GM19238 (cell line): ENCODE data around the gene ANKRD26.

Experiments used
- DNase-seq: peaks from one replicate; pipeline ENCODE4 v3.0.0; 2011; ENCODE audit warnings: low spot score; ENCODE audit not compliant: insufficient read length

The ANKRD26 gene

GRCh38 chr10:27020243-27020642 lies 80.1 kb downstream of the ANKRD26 start:
- DNase-seq = no peak

GRCh38 chr10:27019827-27020226 lies 80.5 kb downstream of the ANKRD26 start:
- DNase-seq = no peak

DNA sequence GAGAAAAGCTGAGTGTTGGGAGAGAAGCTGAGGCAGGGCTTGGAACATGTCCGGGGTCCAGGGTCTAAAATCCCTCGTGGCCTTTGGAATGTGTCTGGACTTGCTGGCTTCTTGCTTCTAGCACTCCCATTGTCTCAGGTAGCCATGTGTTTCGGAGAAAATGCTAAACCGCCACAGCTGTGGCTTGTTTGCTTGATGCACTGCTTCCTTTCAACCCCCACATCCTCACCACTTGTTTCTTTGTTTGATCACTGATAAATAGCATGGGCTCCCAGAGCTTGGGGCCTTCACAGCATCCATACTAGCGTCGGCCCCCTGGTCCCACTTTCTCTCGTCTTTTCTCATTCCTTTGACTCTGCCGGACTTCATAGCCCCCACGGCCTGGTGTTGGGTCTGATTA lies 102.7 kb downstream of the ANKRD26 start:
- no peak for DNase-seq

DNA sequence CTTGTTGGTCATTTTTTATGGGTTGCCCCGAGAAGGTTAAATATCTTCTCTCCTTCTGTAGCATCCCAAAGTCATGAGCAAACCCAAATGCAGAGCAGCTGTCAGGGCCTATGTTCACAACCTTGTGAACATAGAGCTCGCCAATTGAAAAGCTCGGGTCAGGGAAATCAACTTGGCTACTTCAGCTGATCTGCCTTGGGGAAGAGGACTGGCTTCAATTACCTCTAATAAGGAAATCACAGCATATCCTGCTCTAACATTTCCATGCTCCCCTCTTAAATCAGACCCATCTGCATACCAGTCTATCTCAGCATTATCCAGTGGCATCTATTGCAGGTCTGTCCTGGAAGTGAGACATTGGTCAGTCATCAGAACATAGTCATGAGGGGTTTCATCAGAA lies 105.6 kb downstream of the ANKRD26 start:
- no peak for DNase-seq

GRCh38 chr10:26987851-26988250 lies 112.4 kb downstream of the ANKRD26 start:
- DNase-seq = no peak

DNA sequence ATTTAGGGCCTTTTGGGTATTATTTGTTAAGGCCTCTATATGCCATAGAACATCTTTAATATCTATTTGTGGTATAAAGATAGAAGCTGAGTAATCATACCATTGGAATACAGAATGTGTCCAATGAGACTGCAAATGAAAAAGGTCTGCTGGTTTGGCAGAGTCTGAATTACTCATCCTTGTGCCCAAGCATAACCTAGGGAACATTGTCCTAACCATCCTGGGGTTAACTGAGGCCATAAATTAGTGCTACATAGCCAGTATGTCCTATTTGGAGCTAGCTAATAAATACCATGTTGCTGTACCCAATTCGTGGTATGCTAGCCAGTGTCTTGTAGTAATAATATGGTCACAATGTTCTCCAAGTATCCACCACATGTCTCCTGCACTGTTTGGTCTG lies 117.1 kb downstream of the ANKRD26 start:
- DNase-seq = no peak

GRCh38 chr10:26982058-26982457 lies 118.2 kb downstream of the ANKRD26 start:
- no peak for DNase-seq

DNA sequence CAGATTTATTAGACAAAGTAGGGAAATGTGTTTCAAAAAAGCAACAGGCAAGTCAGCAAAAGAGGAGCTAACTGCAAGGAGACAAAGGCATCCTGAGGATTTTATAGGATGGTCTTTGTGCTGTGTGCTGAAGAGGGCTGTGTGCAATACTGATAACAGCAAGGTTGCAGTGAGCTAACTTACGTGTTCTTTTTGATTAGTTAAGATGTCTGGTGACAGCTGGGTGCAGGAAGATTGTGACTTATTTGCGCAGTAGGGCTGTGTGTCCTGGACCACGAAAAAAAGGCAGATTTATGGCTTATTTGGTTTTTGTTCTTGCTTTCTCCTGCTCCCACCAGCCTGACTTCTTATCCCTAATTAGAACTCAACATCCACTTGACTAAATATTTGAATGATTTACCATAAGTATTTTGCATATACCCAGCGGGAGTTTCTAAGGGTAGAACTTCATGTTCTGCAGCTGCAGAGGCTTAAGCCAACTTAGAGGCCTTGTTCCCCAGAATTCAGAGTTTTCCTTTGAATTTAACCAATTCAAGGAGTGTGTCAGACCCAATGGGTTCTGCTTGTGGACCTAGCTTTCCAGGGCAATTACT lies 119.0 kb downstream of the ANKRD26 start:
- no peak for DNase-seq

DNA sequence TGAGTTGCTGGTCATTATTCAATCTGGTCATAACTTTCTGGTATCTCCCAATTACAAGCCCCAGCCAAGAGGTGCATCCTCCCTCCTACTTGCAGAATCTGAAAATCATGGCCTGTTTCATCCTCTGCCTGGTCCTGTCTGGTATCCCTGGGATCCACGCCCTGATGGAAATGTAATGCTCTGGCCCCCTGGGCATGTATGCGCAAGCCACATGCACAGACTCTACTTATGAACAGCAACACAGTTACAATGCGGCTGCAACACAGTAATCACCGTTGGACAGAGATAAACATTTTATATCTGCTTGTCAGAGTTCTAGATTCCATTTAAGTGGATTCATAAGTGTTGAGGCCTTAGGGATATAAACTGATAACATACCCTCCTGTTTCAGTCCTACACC lies 121.8 kb downstream of the ANKRD26 start:
- DNase-seq = no peak

GRCh38 chr10:26977635-26978034 lies 122.7 kb downstream of the ANKRD26 start:
- no peak for DNase-seq

DNA sequence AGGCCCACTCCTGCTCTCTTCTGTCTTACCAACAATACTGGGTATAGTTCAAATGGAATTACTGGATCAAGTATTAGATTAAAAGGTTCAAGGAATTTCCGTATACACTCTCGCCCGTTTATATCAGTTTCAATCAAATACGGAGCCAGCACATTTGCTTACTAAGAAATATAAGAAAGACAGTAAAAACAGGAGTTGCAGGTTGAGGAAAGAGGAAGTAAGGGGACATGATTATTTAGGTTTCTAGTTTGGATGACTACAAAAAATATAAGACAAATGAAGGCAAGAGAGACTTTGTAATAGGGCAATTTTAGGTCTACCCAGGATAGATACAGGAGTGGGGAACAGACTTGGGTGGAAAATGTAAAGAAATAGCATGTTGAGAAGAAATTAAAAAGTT lies 129.6 kb downstream of the ANKRD26 start:
- no peak for DNase-seq

DNA sequence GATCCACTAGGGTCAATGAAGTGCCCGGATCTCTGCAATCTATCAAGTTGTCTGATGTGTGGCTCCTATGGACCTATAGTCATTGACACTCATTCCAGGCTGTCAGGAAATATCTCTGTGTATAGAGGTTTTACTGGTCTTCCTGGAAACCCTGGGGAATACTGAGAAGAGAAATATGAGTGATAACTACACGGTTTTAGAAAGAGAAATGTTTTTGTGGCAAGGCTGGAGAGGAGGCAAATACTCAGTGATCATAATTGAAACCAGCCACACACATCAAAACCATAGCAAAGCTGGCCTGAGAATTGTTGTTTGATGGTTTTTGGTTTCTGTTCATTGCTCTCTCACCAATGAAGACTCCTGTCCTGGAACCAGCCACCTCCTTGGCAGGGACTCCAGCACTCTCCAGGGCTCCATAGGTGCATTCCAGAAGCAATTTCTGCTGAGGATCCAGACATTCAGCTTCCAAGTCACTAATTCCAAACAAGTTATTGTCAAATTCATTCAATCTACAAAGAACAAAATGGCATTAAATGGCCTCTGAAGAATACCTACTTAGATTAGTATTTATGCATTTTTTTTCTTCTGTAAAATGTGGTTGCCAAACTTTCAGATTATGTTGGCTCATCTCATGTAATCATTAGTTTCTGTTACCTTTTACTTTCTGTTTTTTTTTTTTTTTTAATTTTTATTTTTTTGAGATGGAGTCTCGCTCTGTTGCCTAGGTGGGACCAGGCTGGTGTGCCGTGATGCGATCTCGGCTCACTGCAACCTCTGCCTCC lies 131.0 kb downstream of the ANKRD26 start:
- peak; percentile 14 for DNase-seq

GRCh38 chr10:26962835-26963234 lies 137.5 kb downstream of the ANKRD26 start:
- no peak for DNase-seq

DNA sequence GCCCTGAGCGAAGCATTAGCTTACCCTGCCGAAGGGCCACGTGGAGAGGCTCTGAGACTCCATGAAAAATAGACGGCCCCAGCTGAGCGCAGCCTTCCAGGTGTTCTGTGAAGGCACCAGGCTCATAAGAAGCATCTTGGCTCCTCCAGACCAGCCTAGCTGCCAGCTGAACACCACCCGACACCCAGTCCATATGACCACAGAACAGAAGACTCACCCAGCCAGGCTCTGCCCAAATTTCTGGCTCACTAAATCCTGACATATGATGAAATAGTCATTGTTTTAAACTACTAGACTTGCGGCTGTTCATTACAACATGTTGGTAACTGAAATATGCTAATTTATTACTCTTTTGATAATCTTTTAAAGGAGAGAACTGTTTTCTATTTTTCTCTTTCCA lies 140.0 kb downstream of the ANKRD26 start:
- DNase-seq = no peak

- DNase-seq = no peak
These were observed 140.5 kb downstream of the ANKRD26 start for GRCh38 chr10:26959841-26960240.
